K562 treated with DMSO at 1 percent for 24 hours (cell line): ENCODE data around the gene GUCA2B. TPM values are rescaled to one million over a fixed set of nuclear protein-coding genes. Genes with fewer than 3 reads are reported as not detected.

Experiments used
- total RNA-seq: library from RNA; unstranded; fragments of 300-600 nt; gene quantifications from 2 replicates; pipeline ENCODE4 v1.2.3, GENCODE V29; 2022; ENCODE audit warnings: low read depth; ENCODE audit not compliant: insufficient read depth

Gene GUCA2B
- total RNA-seq = not detected in 2 replicates

DNA sequence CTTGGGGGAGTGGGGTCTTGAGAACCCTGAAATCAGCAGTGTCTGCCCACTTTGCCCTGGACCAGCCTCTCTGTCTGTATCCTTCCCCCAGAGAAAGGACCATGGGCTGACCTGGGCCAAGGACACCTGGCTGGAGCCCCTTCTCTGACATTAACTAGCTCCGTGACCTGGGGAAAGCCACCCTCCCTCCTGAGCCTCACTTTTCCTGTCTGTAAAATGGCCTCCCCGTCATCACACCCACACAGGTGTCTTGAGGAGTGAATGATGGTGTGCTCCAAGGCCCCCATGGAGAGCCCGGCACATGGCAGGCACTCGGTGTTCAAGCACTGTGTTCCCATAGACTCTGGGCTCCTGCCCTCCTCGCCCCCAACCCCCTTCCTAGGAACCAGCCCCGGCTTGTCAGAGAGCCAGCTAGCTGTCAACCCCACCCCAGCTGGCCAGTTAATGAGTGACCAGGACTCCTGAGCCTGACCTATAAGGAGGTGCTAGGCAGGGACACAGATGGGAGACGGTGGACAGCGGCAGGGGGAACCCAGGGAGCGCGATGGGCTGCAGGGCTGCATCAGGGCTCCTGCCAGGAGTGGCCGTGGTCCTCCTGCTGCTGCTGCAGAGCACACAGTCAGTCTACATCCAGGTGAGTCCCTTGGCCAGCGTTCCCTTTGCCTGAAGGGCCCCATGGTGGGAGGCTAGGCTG is at the start of gene GUCA2B:
Gene GUCA2B (plus strand): TSS at position 504 of the 694 bp plus-strand sequence. CDS start 41 bp downstream, at position 545.

DNA sequence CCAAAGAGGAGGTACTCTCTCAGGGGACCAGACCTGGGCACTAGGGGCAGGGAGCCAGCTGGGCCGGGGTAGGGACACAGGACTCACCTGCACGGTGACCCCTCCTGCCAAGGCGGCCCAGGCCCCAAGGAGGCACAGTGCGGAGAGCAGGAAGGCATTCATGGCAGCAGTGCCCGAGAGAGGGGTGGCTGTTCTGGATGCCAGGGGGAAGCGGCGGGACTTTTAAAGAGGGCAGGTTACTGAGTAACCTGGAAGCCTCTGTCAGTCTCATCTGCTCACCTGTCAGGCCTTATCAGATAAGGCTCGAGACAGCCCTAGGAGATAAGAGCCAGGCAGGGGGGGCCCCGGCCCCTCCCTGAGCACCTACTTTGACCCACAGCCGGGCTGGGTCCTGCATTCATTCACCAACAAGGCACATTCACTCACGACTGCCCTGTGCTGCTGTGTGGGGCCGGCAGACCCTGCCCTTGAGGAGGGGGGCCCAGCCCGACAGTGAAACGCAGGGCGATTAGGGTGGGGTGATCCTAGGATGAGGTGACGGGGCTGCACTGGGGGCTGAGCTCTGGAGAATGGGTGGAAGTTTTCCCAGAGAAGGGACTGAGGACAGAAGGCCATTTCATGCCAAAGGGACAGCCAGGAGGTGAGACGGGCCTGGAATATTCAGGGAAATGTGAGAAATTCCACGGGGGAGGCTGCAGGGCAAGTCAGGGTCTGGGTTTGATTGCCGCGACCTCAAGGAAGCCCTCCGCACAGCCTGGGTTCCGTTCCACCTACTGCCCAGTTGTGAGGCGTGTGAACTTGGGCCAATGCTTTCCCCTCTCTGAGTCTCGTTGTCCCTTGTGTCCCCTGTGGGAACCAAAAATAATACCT is 11.6 kb downstream of the GUCA2B start, which contains the start of gene GUCA2A:
Gene GUCA2A (minus strand): TSS at position 195 of the 870 bp plus-strand sequence. CDS start 33 bp downstream, at position 162.

Other genes starting within 250 kb of the GUCA2B start
- gene HIVEP3, start 234.5 kb upstream of the GUCA2B start, total RNA-seq = 0.78 and 1.7 TPM in 2 replicates
- not detected in 2 replicates for gene GUCA2A, start 11.3 kb downstream of the GUCA2B start, total RNA-seq
- 13.3 and 13.6 TPM in 2 replicates for gene FOXJ3, start 181.8 kb downstream of the GUCA2B start, total RNA-seq
- 0.05 TPM in 1 of 2 replicates, not detected in the other for gene RIMKLA, start 227.4 kb downstream of the GUCA2B start, total RNA-seq